ENCODE measurements around the gene FRMD3.

The FRMD3 gene

GRCh38 chr9:83312537-83312936, 225.7 kb downstream of the FRMD3 start:
- H3K4me3 ChIP-seq (ENCODE audit: low read length in 2 of 2), result no peak overlapping the region
- H3K27ac ChIP-seq (ENCODE audit: low read depth in 2 of 2, low read length in 2 of 2), result no peak overlapping the region
- no peaks in the 10 kb centered on the region for H3K9me3 ChIP-seq (ENCODE audit: control insufficient read depth in 2 of 2, low read length in 2 of 2)
- peaks cover 5 to 7% of the 10 kb centered on the region in 2 donors for H3K4me1 ChIP-seq (ENCODE audit: control insufficient read depth in 2 of 2, insufficient read depth in 2 of 2, low read length in 2 of 2)
- no peaks in the 10 kb centered on the region for H3K27me3 ChIP-seq (ENCODE audit: control insufficient read depth in 2 of 2, insufficient read depth in 2 of 2, low read length in 2 of 2)
- no peaks in the 10 kb centered on the region for H3K36me3 ChIP-seq (ENCODE audit: control insufficient read depth in 2 of 2, insufficient read depth in 2 of 2, low read length in 2 of 2)
- H3K9ac ChIP-seq (ENCODE audit: low read depth in 1 of 2, low read length in 2 of 2), result no peak overlapping the region

GRCh38 chr9:83307066-83307724, 231.0 kb downstream of the FRMD3 start:
- no peak overlapping the region for H3K9ac ChIP-seq (ENCODE audit: low read depth in 1 of 2, low read length in 2 of 2)
- H3K27ac ChIP-seq (ENCODE audit: low read depth in 2 of 2, low read length in 2 of 2), result no peak overlapping the region
- peaks cover 5 to 10% of the 10 kb centered on the region in 2 donors for H3K4me1 ChIP-seq (ENCODE audit: control insufficient read depth in 2 of 2, insufficient read depth in 2 of 2, low read length in 2 of 2)
- H3K9me3 ChIP-seq (ENCODE audit: control insufficient read depth in 2 of 2, low read length in 2 of 2), result no peaks in the 10 kb centered on the region
- no peaks in the 10 kb centered on the region for H3K36me3 ChIP-seq (ENCODE audit: control insufficient read depth in 2 of 2, insufficient read depth in 2 of 2, low read length in 2 of 2)
- no peaks in the 10 kb centered on the region for H3K27me3 ChIP-seq (ENCODE audit: control insufficient read depth in 2 of 2, insufficient read depth in 2 of 2, low read length in 2 of 2)
- H3K4me3 ChIP-seq (ENCODE audit: low read length in 2 of 2), result no peak overlapping the region

- H3K9me3 ChIP-seq (ENCODE audit: control insufficient read depth in 2 of 2, low read length in 2 of 2), result no peaks in the 10 kb centered on the region
- H3K4me1 ChIP-seq (ENCODE audit: control insufficient read depth in 2 of 2, insufficient read depth in 2 of 2, low read length in 2 of 2), result peaks cover 5 to 10% of the 10 kb centered on the region in 2 donors
- H3K9ac ChIP-seq (ENCODE audit: low read depth in 1 of 2, low read length in 2 of 2), result no peak overlapping the region
- no peaks in the 10 kb centered on the region for H3K36me3 ChIP-seq (ENCODE audit: control insufficient read depth in 2 of 2, insufficient read depth in 2 of 2, low read length in 2 of 2)
- H3K4me3 ChIP-seq (ENCODE audit: low read length in 2 of 2), result no peak overlapping the region
- no peaks in the 10 kb centered on the region for H3K27me3 ChIP-seq (ENCODE audit: control insufficient read depth in 2 of 2, insufficient read depth in 2 of 2, low read length in 2 of 2)
- no peak overlapping the region for H3K27ac ChIP-seq (ENCODE audit: low read depth in 2 of 2, low read length in 2 of 2)
Observed at GRCh38 chr9:83304686-83305085, 233.5 kb downstream of the FRMD3 start.

- H3K4me3 ChIP-seq (ENCODE audit: low read length in 2 of 2), result no peak overlapping the region
- H3K4me1 ChIP-seq (ENCODE audit: control insufficient read depth in 2 of 2, insufficient read depth in 2 of 2, low read length in 2 of 2), result no peaks in the 10 kb centered on the region
Observed at GRCh38 chr9:83299571-83299970, 238.6 kb downstream of the FRMD3 start.

DNA sequence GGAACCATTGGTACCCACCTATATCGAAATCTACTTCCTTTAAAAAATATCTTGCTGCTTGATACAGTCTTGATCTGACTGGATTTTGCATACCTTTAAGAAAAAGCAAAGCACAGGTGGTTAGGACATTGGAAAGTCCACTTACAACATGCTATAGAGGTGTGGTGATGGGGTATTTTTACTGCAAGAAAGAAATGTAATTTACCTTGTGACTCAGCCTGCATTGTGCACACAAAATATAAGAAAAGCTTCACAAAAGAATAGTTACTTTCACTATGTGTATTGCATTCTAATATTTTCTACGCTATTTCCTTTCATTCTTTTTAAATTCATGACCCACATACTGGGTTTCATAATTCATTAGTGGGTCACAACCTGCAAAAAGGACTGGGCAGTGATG, 239.1 kb downstream of the FRMD3 start:
- no peaks in the 10 kb centered on the region for H3K36me3 ChIP-seq (ENCODE audit: control insufficient read depth in 2 of 2, insufficient read depth in 2 of 2, low read length in 2 of 2)
- no peak overlapping the region for H3K27ac ChIP-seq (ENCODE audit: low read depth in 2 of 2, low read length in 2 of 2)

More at GRCh38 chr9:83299571-83299970, 238.6 kb downstream of the FRMD3 start:
- no peaks in the 10 kb centered on the region for H3K27me3 ChIP-seq (ENCODE audit: control insufficient read depth in 2 of 2, insufficient read depth in 2 of 2, low read length in 2 of 2)
- no peak overlapping the region for H3K27ac ChIP-seq (ENCODE audit: low read depth in 2 of 2, low read length in 2 of 2)
- H3K9me3 ChIP-seq (ENCODE audit: control insufficient read depth in 2 of 2, low read length in 2 of 2), result no peaks in the 10 kb centered on the region
- no peak overlapping the region for H3K9ac ChIP-seq (ENCODE audit: low read depth in 1 of 2, low read length in 2 of 2)
- H3K36me3 ChIP-seq (ENCODE audit: control insufficient read depth in 2 of 2, insufficient read depth in 2 of 2, low read length in 2 of 2), result no peaks in the 10 kb centered on the region

GRCh38 chr9:83296123-83296522, 242.1 kb downstream of the FRMD3 start:
- Histone ChIP-seq H3K27ac (ENCODE audit: low read depth in 2 of 2, low read length in 2 of 2) (no peak overlapping the region), H3K9me3 (ENCODE audit: control insufficient read depth in 2 of 2, low read length in 2 of 2) (no peaks in the 10 kb centered on the region), H3K36me3 (ENCODE audit: control insufficient read depth in 2 of 2, insufficient read depth in 2 of 2, low read length in 2 of 2) (no peaks in the 10 kb centered on the region), H3K27me3 (ENCODE audit: control insufficient read depth in 2 of 2, insufficient read depth in 2 of 2, low read length in 2 of 2) (no peaks in the 10 kb centered on the region), H3K4me3 (ENCODE audit: low read length in 2 of 2) (no peak overlapping the region), H3K9ac (ENCODE audit: low read depth in 1 of 2, low read length in 2 of 2) (no peak overlapping the region), H3K4me1 (ENCODE audit: control insufficient read depth in 2 of 2, insufficient read depth in 2 of 2, low read length in 2 of 2) (no peaks in the 10 kb centered on the region)

More for the DNA sequence above, 239.1 kb downstream of the FRMD3 start:
- Histone ChIP-seq H3K9ac (ENCODE audit: low read depth in 1 of 2, low read length in 2 of 2) (no peak overlapping the region), H3K27me3 (ENCODE audit: control insufficient read depth in 2 of 2, insufficient read depth in 2 of 2, low read length in 2 of 2) (no peaks in the 10 kb centered on the region), H3K4me1 (ENCODE audit: control insufficient read depth in 2 of 2, insufficient read depth in 2 of 2, low read length in 2 of 2) (no peaks in the 10 kb centered on the region), H3K9me3 (ENCODE audit: control insufficient read depth in 2 of 2, low read length in 2 of 2) (no peaks in the 10 kb centered on the region), H3K4me3 (ENCODE audit: low read length in 2 of 2) (no peak overlapping the region)

GRCh38 chr9:83294816-83295215, 243.4 kb downstream of the FRMD3 start:
- H3K4me3 ChIP-seq (ENCODE audit: low read length in 2 of 2), result no peak overlapping the region
- H3K27me3 ChIP-seq (ENCODE audit: control insufficient read depth in 2 of 2, insufficient read depth in 2 of 2, low read length in 2 of 2), result no peaks in the 10 kb centered on the region
- no peak overlapping the region for H3K27ac ChIP-seq (ENCODE audit: low read depth in 2 of 2, low read length in 2 of 2)
- H3K36me3 ChIP-seq (ENCODE audit: control insufficient read depth in 2 of 2, insufficient read depth in 2 of 2, low read length in 2 of 2), result no peaks in the 10 kb centered on the region
- no peaks in the 10 kb centered on the region for H3K4me1 ChIP-seq (ENCODE audit: control insufficient read depth in 2 of 2, insufficient read depth in 2 of 2, low read length in 2 of 2)
- H3K9me3 ChIP-seq (ENCODE audit: control insufficient read depth in 2 of 2, low read length in 2 of 2), result no peaks in the 10 kb centered on the region
- no peak overlapping the region for H3K9ac ChIP-seq (ENCODE audit: low read depth in 1 of 2, low read length in 2 of 2)

- no peaks in the 10 kb centered on the region for H3K36me3 ChIP-seq (ENCODE audit: control insufficient read depth in 2 of 2, insufficient read depth in 2 of 2, low read length in 2 of 2)
- H3K27ac ChIP-seq (ENCODE audit: low read depth in 2 of 2, low read length in 2 of 2), result no peak overlapping the region
- H3K4me3 ChIP-seq (ENCODE audit: low read length in 2 of 2), result no peak overlapping the region
- H3K9me3 ChIP-seq (ENCODE audit: control insufficient read depth in 2 of 2, low read length in 2 of 2), result no peaks in the 10 kb centered on the region
- no peaks in the 10 kb centered on the region for H3K27me3 ChIP-seq (ENCODE audit: control insufficient read depth in 2 of 2, insufficient read depth in 2 of 2, low read length in 2 of 2)
- H3K9ac ChIP-seq (ENCODE audit: low read depth in 1 of 2, low read length in 2 of 2), result no peak overlapping the region
- H3K4me1 ChIP-seq (ENCODE audit: control insufficient read depth in 2 of 2, insufficient read depth in 2 of 2, low read length in 2 of 2), result no peaks in the 10 kb centered on the region
Observed at GRCh38 chr9:83291196-83291595, 247.0 kb downstream of the FRMD3 start.

DNA sequence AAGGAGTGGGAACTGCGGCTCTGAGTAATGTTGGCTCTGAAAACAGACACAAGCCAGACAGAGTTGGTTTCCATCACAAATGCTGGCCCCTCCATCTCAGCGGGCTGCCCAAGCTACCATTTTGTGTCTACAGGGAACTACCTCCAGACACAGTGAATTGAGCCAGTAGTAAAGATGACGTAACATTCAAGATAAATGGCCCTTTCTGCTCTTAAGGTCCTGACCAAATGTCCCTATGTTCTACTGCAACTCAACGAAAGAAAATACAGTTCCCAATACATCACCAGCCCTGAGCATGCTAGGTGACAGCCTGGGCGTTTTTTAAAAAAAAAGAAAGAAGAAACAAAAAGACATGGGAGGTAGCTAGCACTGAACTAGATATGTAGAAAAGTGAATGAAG, 247.5 kb downstream of the FRMD3 start:
- no peak overlapping the region for H3K9ac ChIP-seq (ENCODE audit: low read depth in 1 of 2, low read length in 2 of 2)
- no peaks in the 10 kb centered on the region for H3K9me3 ChIP-seq (ENCODE audit: control insufficient read depth in 2 of 2, low read length in 2 of 2)
- no peaks in the 10 kb centered on the region for H3K36me3 ChIP-seq (ENCODE audit: control insufficient read depth in 2 of 2, insufficient read depth in 2 of 2, low read length in 2 of 2)

DNA sequence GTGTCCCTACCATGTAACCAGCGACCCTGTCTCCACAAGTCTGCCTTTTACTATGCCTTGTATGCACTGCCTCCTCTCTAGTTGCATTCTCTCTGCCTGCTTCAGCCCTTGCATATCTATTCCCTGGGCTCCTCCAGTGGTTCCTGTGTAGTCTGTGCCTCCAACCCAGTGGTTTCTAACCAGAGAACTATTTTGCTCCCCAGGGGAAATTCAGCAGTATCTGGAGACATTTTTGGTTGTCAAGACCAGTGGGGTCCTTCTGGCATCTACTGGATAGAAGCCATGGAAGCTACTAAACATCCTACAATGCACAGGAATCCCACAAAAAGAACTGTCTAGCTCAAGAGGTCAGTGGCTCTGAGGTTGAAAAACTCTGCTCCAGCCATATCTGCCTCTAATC, 251.2 kb downstream of the FRMD3 start:
- H3K9ac ChIP-seq (ENCODE audit: low read depth in 1 of 2, low read length in 2 of 2), result no peak overlapping the region
- H3K9me3 ChIP-seq (ENCODE audit: control insufficient read depth in 2 of 2, low read length in 2 of 2), result no peaks in the 10 kb centered on the region
- no peaks in the 10 kb centered on the region for H3K36me3 ChIP-seq (ENCODE audit: control insufficient read depth in 2 of 2, insufficient read depth in 2 of 2, low read length in 2 of 2)
- H3K27ac ChIP-seq (ENCODE audit: low read depth in 2 of 2, low read length in 2 of 2), result no peak overlapping the region
- H3K27me3 ChIP-seq (ENCODE audit: control insufficient read depth in 2 of 2, insufficient read depth in 2 of 2, low read length in 2 of 2), result no peaks in the 10 kb centered on the region
- no peak overlapping the region for H3K4me3 ChIP-seq (ENCODE audit: low read length in 2 of 2)
- peaks cover under 1% of the 10 kb centered on the region in 2 donors for H3K4me1 ChIP-seq (ENCODE audit: control insufficient read depth in 2 of 2, insufficient read depth in 2 of 2, low read length in 2 of 2)

More for the DNA sequence above, 247.5 kb downstream of the FRMD3 start:
- no peak overlapping the region for H3K4me3 ChIP-seq (ENCODE audit: low read length in 2 of 2)
- H3K4me1 ChIP-seq (ENCODE audit: control insufficient read depth in 2 of 2, insufficient read depth in 2 of 2, low read length in 2 of 2), result no peaks in the 10 kb centered on the region
- no peaks in the 10 kb centered on the region for H3K27me3 ChIP-seq (ENCODE audit: control insufficient read depth in 2 of 2, insufficient read depth in 2 of 2, low read length in 2 of 2)
- no peak overlapping the region for H3K27ac ChIP-seq (ENCODE audit: low read depth in 2 of 2, low read length in 2 of 2)

All from mucosa of rectum (tissue), 2 donors.